ENCODE results near the gene PLCG2.

The PLCG2 gene

DNA sequence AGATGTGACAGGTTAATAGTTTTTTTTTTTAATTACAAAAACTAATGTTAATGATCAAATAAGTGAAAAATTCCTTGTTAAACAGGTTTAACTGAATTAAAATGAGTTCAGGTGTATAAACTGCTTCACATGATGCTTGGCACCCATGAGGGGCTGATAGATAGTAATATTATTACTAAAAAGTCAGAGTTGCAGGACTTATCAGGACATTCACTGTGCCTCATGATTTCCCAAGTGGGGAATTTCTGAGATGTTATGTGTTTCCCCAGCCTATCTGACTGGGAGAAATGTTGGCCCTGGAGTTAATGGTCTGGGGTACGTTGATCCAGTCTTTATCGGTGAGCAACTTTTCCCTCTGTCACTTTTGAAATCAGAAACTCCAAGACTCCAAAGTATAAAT is 102.1 kb downstream of the PLCG2 start:
- DNase-seq, result no peak

DNA sequence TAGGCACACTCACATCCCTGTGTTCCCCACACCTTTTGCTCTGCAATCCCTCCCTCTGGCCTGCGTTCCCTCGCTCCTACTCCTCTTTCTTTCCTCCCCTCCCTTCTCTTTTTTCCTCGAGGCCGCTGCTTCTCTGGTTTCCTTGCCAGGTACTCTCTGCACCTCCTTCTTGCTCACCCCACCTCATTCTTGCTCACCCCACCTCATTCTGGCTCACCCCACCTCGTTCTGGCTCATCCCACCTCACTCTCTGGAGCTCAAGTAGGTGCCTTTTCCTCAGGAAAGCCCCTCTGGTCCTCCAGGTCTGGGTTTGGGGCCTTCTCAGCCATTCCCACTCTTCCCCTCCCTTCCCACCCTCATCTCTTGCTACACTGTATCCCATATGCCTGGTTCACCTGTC is 103.5 kb downstream of the PLCG2 start:
- DNase-seq, result no peak

DNA sequence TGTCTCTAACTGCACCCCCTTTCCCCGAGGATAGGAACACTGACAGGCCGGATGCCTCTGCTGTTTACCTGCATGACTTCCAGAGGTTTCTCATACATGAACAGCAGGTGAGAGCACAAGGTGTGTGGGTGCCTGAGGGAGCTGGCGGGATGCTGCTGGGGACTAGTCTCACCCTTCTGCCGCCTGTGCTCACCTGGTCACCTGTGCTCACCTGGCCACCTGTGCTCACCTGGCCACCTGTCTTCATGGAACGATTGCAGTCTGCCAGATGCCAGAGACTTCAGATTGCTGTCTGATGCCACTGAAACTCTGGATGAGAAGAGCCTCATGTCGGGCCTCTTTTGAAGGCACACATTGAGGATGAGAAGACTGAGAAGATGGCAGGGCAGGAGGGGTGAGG is 104.1 kb downstream of the PLCG2 start:
- no peak for DNase-seq

DNA sequence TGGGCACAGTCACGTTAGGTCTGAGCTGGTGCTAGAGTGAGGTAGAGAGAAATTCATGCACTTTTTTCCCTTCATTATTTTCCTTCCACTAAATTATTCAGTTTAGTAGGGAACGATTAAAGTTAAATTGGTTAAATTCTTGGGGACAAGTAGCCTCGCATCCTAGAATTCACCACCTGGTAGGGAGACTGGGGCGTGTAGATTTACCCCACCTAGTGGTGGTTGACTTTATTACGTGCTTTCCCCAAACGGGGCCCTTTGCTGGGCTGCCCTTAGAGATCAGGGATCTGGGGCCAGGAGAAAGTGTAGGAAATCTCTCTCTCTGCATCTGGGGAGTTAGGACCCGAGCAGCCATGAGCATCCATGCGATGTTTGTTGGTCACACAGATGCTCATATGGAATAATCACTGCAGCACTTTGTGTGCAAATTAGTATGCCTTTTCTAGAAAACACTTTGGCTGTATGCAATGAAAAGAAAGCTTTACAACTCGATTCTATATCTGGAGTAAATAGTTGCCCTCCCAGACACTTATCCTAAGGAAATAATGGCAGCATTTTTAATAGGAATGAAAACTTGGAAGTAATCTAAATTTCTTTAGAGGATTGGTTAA is 107.0 kb downstream of the PLCG2 start:
- DNase-seq, result peak; percentile 29

DNA sequence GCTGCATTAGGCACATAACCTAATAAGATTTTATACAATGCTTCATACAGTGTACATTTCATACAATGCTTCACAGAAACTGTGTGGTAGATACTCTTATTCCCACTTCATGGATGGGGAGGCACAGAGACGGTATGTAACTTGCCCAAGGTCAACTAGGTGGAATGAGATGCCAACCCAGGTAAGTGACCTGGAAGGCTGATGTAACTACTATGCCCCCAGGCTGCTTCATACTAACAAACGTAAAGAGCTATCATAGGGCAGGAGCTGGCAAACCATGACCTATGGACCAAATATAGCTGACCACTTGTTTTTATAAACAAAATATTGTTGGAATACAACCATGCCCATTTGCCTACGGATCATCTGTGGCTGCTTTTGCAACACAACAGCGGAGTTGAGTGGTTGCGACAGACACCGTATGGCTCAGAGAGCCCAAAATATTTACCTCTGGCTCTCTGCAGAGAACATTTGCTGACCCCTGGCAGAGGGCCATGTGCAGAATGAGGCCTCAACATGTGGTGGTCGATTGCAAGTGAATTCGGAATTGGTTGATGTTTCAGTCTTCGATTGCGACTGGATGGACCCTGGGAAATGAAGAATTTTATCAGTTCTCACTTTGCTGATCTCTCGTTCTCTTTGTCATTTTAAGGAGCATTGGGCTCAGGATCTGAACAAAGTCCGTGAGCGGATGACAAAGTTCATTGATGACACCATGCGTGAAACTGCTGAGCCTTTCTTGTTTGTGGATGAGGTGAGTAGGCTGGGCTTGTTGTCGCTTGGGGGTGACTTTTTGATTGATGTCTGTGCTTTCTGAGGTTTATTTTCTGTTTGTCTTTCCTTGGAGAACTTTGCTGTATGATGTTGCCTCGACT is 109.7 kb downstream of the PLCG2 start:
- DNase-seq, result no peak

DNA sequence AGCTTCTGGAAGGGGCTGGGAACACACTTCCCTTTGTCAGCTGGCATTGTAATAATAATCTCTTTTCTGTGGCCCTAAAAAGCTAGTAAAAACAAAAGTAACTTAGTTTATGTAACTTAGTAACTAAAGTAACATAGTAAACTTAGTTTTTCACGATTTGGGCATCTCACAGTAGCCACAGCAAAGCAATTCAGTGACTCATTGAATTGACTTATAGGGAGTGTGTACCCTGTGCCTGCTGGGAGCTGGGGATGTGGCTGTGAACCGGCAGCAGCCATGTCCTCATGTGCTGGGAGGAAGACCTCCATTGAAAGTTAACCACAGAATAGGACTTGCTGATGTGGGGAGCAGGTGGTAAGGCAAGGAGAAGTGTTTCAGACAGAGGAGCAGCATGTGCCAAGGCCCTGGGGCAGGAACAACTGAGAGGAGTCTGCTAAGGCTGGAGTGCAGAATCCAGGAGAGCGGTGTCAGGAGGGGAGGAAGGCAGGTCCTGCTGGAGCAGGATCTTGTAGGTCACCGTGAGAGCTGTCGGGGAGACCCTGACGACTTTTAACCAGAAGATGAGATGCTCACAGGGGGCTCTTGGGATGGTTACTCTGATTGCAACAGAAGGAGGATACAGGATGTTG is 112.8 kb downstream of the PLCG2 start:
- DNase-seq, result no peak

DNA sequence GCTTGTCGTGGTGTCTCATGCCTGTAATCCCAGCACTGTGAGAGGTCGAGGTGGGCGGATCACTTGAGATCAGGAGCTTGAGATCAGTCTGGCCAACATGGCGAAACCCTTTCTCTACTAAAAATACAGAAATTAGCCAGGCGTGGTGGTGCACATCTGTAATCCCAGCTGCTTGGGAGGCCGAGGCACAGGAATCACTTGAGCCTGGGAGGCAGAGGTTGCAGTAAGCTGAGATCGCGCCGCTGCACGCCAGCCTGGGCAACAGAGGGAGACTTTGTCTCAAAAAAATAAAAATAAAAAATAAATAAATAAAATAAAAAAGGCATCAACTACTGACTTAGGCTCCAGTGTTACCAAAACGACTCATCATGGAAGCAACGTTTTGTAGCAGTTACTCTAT is 115.5 kb downstream of the PLCG2 start:
- no peak for DNase-seq

DNA sequence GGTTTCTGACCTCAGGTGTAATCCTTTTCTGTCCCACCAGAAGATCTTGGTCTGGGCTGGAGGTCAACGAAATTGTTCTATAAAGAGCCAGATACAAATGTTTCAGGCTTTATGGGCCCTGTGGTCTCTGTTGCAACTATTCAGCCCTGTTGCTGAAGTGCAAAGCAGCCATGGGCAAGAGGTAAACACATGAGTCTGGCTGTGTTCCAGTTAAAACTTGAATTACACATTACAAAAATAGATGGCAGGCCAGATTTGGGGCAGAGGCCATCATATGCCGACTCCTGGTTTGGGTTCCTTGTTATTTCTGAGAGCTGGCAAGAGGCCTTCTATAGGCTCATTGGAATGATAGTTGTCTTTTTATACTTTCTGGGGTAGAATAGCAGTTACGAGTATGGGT is 117.8 kb downstream of the PLCG2 start:
- DNase-seq, result no peak

DNA sequence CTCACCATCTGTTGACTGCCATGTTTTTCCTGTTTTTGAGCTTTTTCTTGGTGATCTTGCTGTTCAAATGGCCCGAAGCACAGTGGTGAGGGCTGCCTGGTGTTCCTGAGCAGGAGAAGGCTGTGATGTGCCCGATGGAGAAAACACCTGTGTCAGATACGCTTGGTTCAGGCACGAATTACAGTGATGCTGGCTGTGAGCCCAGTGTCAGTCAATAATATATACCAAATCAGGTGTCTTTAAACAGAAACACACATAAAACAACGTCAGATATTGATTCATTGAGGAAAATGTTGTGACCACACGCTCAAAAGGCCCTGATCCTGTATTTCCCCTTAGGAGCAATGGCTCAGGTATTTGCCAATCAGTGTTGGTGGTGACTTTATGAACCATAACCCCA is 120.5 kb downstream of the PLCG2 start:
- no peak for DNase-seq

DNA sequence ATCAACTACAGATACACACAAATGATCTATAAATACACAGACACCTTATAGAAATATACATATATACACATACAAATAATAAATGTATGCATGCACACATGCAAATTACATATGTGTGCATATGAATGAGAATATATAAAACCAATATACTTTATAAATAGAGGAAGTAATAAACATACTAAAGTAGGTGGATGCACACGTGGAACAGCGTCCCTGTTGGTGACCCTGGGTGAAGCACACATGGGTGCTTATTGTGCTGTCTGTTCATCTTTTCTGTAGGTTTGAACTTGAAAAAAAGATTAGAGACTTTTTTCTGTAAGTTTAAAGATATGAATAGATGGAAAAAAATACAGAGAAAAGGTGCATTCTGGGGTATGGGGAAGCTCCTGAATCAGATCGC is 120.9 kb downstream of the PLCG2 start:
- no peak for DNase-seq

DNA sequence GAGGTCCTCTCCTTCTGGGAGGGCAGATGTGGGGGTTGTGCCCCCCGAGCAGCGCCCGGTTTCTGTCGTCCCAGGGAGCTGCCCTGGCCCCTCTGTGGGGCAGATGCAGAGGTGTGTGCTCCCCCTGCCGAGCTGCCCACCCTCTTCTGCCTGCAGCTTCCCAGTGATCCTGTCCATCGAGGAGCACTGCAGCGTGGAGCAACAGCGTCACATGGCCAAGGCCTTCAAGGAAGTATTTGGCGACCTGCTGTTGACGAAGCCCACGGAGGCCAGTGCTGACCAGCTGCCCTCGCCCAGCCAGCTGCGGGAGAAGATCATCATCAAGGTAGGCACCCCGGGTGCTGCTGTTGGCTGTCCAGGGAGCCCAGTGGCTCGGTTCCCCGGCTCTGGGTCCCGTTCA is 121.4 kb downstream of the PLCG2 start:
- no peak for DNase-seq

DNA sequence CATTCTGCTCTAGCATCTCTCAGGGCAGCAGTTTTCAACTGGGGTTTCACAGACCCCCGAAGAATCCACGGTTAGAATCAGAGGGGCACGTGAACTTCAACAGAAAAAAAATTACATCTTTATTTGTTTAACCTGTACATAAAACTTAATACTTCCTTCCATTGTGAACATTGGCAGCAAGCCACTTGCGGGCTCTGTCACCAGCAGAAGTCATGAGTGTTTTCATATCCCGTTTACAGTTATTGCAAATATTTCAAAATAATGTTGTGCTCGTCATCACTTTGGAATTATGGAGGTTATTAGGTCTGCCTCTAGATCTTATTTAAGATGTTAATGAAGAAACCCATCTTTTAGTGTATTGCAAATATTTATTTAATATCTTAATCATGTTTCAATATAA is 122.4 kb downstream of the PLCG2 start:
- no peak for DNase-seq

DNA sequence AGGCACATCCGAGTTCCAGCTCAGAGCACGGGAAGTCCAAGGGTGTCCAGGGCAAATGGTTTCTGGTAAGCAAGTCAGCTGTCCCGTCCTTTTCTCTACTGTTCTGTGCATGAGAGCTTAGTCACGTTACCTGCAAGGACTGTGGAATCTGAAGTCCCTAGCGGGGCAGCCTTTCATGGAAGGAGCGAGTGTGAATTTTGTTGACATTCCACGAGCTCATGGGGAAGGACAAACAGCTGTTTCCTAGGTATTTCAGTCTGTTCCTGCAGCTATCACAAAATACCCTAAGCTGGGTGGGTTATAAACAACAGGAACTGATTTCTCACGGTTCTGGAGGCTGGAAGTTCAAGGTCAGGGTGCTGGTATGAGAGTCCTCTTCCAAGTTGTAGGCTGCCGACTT is 122.9 kb downstream of the PLCG2 start:
- no peak for DNase-seq

DNA sequence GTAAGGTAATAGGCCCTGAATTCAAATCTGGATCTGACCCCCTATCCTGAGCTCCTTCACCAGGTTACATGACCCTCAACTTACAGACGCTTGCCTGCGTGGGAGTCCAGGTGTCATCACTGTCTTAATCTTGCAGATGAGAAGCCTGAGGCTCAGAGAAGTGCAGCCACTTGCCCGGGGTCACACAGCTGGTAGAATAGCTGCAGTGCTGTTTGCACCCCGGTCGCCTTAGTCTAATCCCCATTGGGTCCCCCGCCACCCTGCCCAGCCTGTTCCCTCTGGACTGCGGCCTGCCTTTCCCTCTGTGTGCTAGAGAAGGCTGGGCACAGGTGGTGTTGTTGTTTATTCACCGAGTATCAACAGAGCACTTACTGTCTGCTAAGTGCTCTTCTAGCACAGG is 125.2 kb downstream of the PLCG2 start:
- DNase-seq, result no peak

DNA sequence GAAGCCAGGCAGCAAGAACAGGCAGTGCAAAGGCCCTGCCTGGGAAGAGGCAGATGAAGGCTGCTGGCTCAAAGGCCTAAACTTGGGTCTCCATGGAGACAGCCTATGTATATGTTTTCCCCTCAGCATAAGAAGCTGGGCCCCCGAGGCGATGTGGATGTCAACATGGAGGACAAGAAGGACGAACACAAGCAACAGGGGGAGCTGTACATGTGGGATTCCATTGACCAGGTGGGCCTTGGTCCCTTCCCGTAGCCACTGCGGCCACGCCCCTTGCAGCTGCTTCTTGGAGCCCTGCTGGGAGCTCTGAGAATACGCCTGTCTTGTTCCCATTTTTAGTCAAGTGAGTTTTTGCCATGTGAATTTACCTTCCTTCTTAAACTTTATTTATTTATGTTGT is 126.2 kb downstream of the PLCG2 start:
- DNase-seq, result no peak

DNA sequence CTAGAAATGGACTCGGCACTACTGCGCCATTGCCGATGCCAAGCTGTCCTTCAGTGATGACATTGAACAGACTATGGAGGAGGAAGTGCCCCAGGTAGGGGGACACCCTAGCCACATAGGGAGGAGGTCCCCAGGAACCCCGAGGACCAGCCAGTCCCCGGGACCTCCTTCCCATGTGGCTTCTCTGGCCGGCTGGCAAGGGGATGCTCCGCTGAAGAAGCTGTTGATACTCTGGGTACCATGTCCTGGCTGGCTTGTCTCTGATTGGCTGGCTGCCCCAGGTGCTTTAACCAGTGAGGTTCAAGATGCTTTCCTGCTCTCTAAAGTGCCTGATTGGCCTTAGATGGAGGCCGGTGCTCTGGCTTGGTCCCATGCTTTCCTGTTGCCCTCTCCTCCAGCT is 128.6 kb downstream of the PLCG2 start:
- no peak for DNase-seq

DNA sequence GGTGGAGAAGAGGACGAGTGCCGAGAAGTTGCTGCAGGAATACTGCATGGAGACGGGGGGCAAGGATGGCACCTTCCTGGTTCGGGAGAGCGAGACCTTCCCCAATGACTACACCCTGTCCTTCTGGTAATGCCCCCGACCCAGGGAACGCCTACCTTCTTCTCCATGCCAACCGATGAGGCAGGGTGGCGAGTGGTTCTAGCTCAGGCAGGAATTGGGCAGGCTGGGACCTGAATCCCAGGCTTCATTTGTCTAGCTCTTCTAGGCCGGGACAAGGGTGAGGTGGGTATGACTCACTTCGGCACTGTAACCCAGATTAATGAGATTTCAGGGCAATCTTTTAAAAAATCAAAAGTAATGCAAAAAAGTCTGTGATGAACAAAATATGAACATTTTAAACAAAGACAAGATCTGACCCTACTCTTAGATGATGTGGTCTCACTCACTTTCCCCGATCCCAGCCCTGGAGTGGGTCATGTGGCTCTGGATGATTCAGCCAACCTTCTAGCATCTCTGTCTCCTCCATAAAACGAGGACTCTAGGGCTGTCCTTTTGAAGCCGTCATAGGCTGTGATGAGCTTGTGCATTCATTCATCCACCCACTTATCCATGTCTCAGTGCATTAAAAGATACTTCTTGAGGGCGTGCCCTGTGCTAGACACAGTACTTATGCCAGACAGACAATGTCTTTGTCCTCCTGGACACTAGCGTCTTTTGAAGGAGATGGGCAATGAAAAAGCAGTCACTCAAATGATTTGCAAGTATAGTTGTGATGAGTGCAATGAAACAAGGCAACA is 129.6 kb downstream of the PLCG2 start:
- no peak for DNase-seq

DNA sequence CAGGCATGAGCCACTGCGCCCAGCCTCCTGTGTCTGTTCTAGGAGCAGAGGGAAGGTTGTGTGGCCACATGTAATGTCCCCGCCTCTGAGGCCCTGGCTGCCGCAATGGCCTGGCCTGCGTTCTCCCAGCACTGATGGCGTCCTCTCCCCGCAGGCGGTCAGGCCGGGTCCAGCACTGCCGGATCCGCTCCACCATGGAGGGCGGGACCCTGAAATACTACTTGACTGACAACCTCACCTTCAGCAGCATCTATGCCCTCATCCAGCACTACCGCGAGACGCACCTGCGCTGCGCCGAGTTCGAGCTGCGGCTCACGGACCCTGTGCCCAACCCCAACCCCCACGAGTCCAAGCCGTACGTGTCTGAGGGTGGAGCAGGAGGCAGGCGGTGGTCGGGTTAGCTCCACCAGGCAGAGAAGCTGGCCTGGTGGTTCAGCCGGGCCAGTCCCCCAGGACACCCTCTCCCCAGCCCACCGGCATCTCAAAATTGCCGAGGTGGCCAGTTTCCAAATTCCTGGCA is 131.3 kb downstream of the PLCG2 start:
- DNase-seq, result no peak

DNA sequence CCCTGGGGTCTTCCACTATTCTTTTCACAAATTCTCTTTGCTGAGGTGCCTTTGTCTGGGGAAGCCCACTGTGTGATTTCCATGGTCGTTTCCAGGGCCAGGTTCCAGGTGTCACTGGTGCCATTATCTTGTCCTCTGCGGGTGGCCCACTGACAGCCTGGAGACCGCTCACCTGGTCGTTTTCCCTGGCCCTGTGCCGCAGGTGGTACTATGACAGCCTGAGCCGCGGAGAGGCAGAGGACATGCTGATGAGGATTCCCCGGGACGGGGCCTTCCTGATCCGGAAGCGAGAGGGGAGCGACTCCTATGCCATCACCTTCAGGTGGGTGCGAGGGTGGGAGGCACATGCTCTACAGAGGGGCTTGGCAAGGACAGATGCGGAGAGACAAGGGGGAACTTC is 133.3 kb downstream of the PLCG2 start:
- no peak for DNase-seq

DNA sequence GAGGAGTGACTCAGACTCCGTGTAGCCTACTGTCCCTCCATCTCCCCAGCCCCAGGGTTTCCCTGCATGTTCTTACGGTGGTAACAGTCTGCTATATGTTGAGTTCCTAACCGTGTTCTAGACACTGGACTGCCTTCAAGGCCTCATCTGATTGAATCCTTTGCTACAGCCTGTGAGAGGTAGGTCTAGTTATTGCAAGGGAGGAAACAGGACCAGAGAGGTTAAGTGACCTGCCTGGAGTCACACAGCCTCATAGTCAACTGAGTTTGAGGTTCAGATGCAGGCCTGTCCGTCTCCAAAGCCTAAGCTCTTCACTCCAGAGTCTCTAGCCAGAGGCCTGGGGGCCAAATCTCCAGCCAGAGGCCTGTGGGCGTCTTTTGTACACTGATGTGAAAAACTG is 134.1 kb downstream of the PLCG2 start:
- no peak for DNase-seq

DNA sequence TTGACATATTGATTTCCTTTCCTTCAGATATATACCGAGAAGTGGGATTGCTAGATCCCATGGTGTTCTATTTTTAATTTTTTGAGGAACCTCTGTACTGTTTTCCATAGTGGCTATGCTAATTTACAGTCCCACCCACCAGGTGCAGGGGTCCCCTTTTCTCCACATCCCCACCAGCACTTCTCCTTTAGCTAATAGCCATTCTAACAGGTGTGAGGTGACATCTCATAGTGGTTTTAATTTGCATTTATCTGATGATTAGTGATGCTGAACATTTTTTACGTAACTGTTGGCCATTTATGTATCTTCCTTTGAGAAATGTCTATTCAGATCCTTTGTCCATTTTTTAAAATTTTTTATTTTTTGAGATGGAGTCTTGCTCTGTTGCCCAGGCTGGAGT is 138.3 kb downstream of the PLCG2 start:
- no peak for DNase-seq

DNA sequence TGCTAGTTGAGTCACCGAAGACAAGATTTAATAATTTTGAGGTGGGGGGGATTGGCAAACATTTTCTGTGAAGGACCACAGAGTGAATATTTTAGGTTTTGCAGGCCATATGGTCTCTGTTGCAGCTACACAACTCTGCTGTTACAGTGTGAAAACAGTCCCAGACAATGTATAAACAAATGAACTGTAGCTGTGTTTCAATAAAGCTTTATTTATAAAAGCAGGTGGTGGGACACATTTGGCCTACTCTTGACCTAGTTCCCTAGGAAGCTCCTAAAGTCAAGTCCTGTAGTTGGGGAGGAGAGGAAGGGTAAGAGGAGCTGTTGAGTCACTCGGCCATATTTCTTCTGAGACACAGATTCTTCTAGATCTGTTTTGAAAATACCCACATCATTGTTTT is 139.8 kb downstream of the PLCG2 start:
- no peak for DNase-seq

DNA sequence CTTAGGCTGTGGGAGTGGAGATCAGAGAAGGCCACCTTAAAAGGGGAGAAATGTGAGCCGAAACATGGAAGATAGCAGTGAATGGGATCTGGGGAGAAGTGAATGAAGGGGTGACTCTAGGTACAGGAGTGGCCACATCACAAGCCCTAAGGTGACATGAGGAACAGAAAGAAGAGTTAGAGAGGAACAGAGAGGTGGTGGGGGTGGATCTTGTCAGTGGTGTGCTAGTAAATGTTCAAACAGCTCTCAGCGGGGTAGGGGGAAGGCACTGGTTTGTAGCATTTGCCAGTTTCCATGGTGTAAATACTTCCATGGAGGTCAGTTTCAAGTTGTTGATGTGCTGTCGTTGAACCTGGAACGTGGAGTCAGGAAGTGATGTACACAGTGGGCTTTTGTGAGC is 141.4 kb downstream of the PLCG2 start:
- DNase-seq, result no peak

Measured in stimulated activated CD4-positive, alpha-beta T cell treated with anti-CD3 and anti-CD28 coated beads, Interleukin-15, amount 100 ng/mL, for 24 hours (primary cell).